Measurements from ENCODE around the gene ERCC6L2.

- no peak for TF ChIP-seq CTCF (IDR thresholded peaks at IDR 0.05; ENCODE audit: extremely low read depth in 1 of 2, insufficient read depth in 1 of 2, low read depth in 1 of 2, low read length in 2 of 2)
- TF ChIP-seq POLR2AphosphoS5 (IDR thresholded peaks at IDR 0.05; ENCODE audit: insufficient read depth, low read depth, low read length) = no peak
- TF ChIP-seq POLR2A (IDR thresholded peaks at IDR 0.05; ENCODE audit: low read depth, low read length) = no peak
- TF ChIP-seq EZH2 (IDR thresholded peaks at IDR 0.05; ENCODE audit: borderline replicate concordance, low read depth, low read length, severe bottlenecking) = no peak
- no peak for TF ChIP-seq GATA2 (IDR thresholded peaks at IDR 0.05; ENCODE audit: insufficient read depth, insufficient read length, low read depth, low read length)
- TF ChIP-seq MAX (IDR thresholded peaks at IDR 0.05; ENCODE audit: insufficient read depth, insufficient read length) = no peak
These were observed 13.1 kb upstream of the ERCC6L2 start for GRCh38 chr9:95862343-95862742.
